Nephron (organoid): ENCODE results near the gene GNAL.
A peak's percentile ranks its signal among the peaks of the same experiment; 100 is the strongest.
"Not testable (repeated sequence)": the region's sequence is repeated elsewhere in the genome, so short reads cannot be mapped to it uniquely, and the experiment has no call there.

Experiments
- H3K27ac Mint-ChIP-seq, 3 experiments: 2 replicates each; pipeline ENCODE4 v1.8.0; 2020; ENCODE audit warnings: mixed read lengths in 3 of 3, mild to moderate bottlenecking in 2 of 3, moderate library complexity in 1 of 3
- H3K27me3 Mint-ChIP-seq: 2 replicates; pipeline ENCODE4 v1.8.0; 2021; ENCODE audit warnings: low read depth, mild to moderate bottlenecking, moderate library complexity, mixed read lengths
- H3K36me3 Mint-ChIP-seq: 2 replicates; pipeline ENCODE4 v1.8.0; 2020; ENCODE audit warnings: low read depth, mixed read lengths
- H3K4me1 Mint-ChIP-seq: 2 replicates; pipeline ENCODE4 v1.8.0; 2020; ENCODE audit warnings: mixed read lengths
- H3K4me3 Mint-ChIP-seq, 3 experiments: 2 replicates each; pipeline ENCODE4 v1.8.0; 2020; ENCODE audit warnings: mild to moderate bottlenecking in 3 of 3, mixed read lengths in 3 of 3, moderate library complexity in 2 of 3
- H3K9me3 Mint-ChIP-seq: 2 replicates; pipeline ENCODE4 v1.8.0; 2020; ENCODE audit warnings: mixed read lengths
- TF ChIP-seq, protein P1 (sequence below), 3 experiments: fragments of 200-600 bp; sonication (generic); IDR thresholded peaks; one replicate each; pipeline ENCODE4 v1.5.0; 2021; ENCODE audit warnings: antibody characterized with exemption in 3 of 3; ENCODE audit not compliant: unreplicated experiment in 3 of 3

Gene GNAL

GRCh38 chr18:11688972-11689668, at the start of gene GNAL:
Gene GNAL (plus strand): TSS chr18:11689264. CDS start chr18:11689564, 300 bp downstream.
- peaks cover 10% of the 10 kb centered on the region for H3K9me3 Mint-ChIP-seq
- no peaks in the 10 kb centered on the region for H3K36me3 Mint-ChIP-seq
- no peaks in the 10 kb centered on the region for H3K4me1 Mint-ChIP-seq
- peak within 1 kb of the TSS; percentile 85 to 91 (median 91) for H3K4me3 Mint-ChIP-seq
- peaks cover 17% of the 10 kb centered on the region for H3K27me3 Mint-ChIP-seq
- no peak within 1 kb of the TSS for H3K27ac Mint-ChIP-seq
- TF ChIP-seq, protein P1, sequence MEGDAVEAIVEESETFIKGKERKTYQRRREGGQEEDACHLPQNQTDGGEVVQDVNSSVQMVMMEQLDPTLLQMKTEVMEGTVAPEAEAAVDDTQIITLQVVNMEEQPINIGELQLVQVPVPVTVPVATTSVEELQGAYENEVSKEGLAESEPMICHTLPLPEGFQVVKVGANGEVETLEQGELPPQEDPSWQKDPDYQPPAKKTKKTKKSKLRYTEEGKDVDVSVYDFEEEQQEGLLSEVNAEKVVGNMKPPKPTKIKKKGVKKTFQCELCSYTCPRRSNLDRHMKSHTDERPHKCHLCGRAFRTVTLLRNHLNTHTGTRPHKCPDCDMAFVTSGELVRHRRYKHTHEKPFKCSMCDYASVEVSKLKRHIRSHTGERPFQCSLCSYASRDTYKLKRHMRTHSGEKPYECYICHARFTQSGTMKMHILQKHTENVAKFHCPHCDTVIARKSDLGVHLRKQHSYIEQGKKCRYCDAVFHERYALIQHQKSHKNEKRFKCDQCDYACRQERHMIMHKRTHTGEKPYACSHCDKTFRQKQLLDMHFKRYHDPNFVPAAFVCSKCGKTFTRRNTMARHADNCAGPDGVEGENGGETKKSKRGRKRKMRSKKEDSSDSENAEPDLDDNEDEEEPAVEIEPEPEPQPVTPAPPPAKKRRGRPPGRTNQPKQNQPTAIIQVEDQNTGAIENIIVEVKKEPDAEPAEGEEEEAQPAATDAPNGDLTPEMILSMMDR (IDR thresholded peaks at IDR 0.05; ENCODE audit: unreplicated experiment in 3 of 3), result no peak

GRCh38 chr18:11647310-11647709, 41.8 kb upstream of the GNAL start:
- not testable (repeated sequence) for H3K27ac Mint-ChIP-seq

DNA sequence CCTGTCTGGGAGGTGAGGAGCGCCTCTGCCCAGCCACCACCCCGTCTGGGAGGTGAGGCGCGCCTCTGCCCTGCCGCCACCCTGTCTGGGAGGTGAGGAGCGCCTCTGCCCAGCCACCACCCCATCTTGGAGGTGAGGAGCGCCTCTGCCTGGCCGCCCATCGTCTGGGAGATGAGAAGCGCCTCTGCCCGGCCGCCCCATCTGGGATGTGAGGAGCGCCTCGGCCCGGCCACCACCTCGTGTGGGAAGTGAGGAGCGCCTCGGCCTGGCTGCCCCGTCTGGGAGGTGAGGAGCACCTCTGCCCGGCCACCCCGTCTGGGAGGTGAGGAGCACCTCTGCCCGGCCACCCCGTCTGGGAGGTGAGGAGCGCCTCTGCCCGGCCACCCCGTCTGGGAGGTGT, 41.3 kb upstream of the GNAL start:
- not testable (repeated sequence) for H3K4me1 Mint-ChIP-seq, H3K27me3 Mint-ChIP-seq, H3K4me3 Mint-ChIP-seq, H3K27ac Mint-ChIP-seq, H3K36me3 Mint-ChIP-seq
- H3K9me3 Mint-ChIP-seq, result peaks cover 15% of the 10 kb centered on the region

More at GRCh38 chr18:11647310-11647709, 41.8 kb upstream of the GNAL start:
- H3K36me3 Mint-ChIP-seq, H3K27me3 Mint-ChIP-seq, H3K4me3 Mint-ChIP-seq, H3K4me1 Mint-ChIP-seq: not testable (repeated sequence)
- peaks cover 15% of the 10 kb centered on the region for H3K9me3 Mint-ChIP-seq

DNA sequence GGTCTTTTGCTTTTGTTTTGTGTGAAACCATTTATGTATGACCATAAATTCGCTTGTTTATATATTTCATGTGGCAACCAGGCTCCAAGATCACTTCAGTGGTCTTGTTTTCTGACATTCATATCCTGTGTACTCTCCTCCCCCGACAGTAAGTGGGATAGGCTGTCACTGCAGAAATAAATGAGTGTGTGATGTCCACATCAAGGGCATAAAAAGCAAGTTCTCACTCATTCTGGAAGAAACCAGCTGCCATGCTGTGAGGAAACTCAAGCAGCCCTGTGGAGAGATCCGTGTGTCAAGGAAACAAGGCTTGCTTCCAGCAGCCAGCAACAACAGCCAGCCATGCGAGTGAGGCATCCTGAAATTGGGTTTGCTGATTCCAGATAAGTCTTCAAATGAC, 39.2 kb upstream of the GNAL start:
- Mint-ChIP-seq H3K9me3 (peaks cover 15% of the 10 kb centered on the region), H3K4me1 (no peaks in the 10 kb centered on the region), H3K4me3 (no peak overlapping the region), H3K36me3 (no peaks in the 10 kb centered on the region), H3K27ac (no peak overlapping the region), H3K27me3 (peaks cover 16% of the 10 kb centered on the region)
- TF ChIP-seq, protein P1 (IDR thresholded peaks at IDR 0.05; ENCODE audit: unreplicated experiment in 3 of 3), result no peak

DNA sequence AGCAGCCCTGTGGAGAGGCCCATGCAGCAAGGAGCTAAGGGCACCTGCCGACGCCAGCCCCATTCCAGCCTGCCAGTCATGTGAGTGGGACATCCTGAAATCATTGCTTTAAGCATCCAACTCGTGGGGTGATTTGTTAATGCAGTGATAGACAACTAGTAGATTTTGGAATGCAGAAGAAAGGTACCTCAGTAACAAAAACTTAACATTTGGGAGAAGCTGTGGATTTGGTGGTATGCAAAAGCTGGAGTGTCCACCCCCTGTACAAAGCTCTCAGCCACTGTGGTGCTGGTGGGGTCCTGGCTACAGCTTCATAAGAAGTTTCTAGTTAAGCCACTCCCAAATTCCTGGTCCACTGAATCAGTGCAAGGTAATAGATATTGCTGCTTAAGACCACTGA, 37.2 kb upstream of the GNAL start:
- Mint-ChIP-seq H3K27me3 (peaks cover 26% of the 10 kb centered on the region), H3K9me3 (peaks cover 12% of the 10 kb centered on the region), H3K36me3 (no peaks in the 10 kb centered on the region), H3K4me1 (no peaks in the 10 kb centered on the region), H3K4me3 (no peak overlapping the region), H3K27ac (no peak overlapping the region)
- TF ChIP-seq, protein P1 (IDR thresholded peaks at IDR 0.05; ENCODE audit: unreplicated experiment in 3 of 3), result no peak

DNA sequence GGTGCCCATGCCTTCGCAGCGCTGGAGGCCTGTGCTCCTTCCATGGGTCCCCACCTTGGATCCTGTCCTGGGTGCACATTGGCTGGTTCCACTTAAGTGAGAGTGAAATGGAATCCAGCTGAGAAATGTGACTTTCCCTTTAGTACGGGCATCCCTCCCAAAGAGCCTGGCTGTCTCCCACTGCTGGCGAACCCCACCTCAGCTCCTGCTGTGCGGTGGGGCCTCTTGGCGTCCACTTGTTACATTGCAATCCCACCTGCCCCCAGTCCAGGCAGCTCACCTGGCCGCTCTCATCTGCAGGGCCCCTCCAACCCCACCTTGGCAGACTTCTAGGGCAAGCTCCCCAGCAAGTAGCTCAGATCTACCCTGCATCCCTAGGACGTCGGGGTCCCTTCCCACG, 35.5 kb upstream of the GNAL start:
- Mint-ChIP-seq H3K9me3 (peaks cover 9% of the 10 kb centered on the region), H3K4me1 (no peaks in the 10 kb centered on the region), H3K36me3 (no peaks in the 10 kb centered on the region), H3K27me3 (peaks cover 40% of the 10 kb centered on the region), H3K27ac (no peak overlapping the region), H3K4me3 (no peak overlapping the region)
- TF ChIP-seq, protein P1 (IDR thresholded peaks at IDR 0.05; ENCODE audit: unreplicated experiment in 3 of 3), result no peak
